H1 (cell line): Measurements from ENCODE around the gene CDH2. TPM values are rescaled to one million over a fixed set of nuclear protein-coding genes. Genes with fewer than 3 reads are reported as not detected.

Experiments used
- PHF8 ChIP-seq: fragments of 200-600 bp; sonication (generic); conservative IDR thresholded peaks from 2 replicates; pipeline ENCODE4 v1.7.1; 2012; ENCODE audit warnings: low read depth, mild to moderate bottlenecking, inconsistent platforms, low read length, moderate library complexity
- SIN3A ChIP-seq, 2 experiments: IDR thresholded peaks in 1 of 2; conservative IDR thresholded peaks in 1 of 2; 2 replicates each; pipeline ENCODE4 v1.6.1; 2011 to 2012; ENCODE audit warnings: low read length in 2 of 2, improper control_type of control experiment in 1 of 2, low read depth in 1 of 2, mild to moderate bottlenecking in 1 of 2
- polyA plus RNA-seq, 7 experiments: library from polyadenylated mRNA; depleted of rRNA in 3 of 7; stranded (reverse) in 5 of 7; unstranded in 2 of 7; fragments of >200 nt in 5 of 7; fragments of 200-250 nt in 2 of 7; gene quantifications; 1 replicate in 5 of 7; 2 replicates in 1 of 7; 4 replicates in 1 of 7; pipeline versions ENCODE4 v1.2.1 to v1.2.3, GENCODE V29; 2011 to 2013; ENCODE audit warnings: missing spikeins in 2 of 7, mixed read lengths in 2 of 7
- total RNA-seq: library from RNA; stranded (reverse); fragmentation: NEBNext Ultra II Directional; extraction: Animal tissue kit (Norgen Biotek cat#: 25700); gene quantifications from 2 replicates; pipeline ENCODE4 v1.2.1, GENCODE V29; 2021

The CDH2 gene
- total and polyA plus RNA-seq, 2 of the 8 experiments (the other 6 are each of a cell fraction or from before 2014, with no cell fraction given), result 15.0 to 56.5 TPM

- TF ChIP-seq SIN3A (conservative IDR thresholded peaks at IDR 0.05 in 1 of 2, IDR thresholded peaks at IDR 0.05 in 1 of 2; ENCODE audit: low read depth in 1 of 2, low read length in 2 of 2) (no peak), PHF8 (no peak)
- TF ChIP-seq, all 59 proteins: peak for 0
Measured at GRCh38 chr18:28041366-28041765, 135.6 kb downstream of the CDH2 start (continued).
